NB4 (cell line): Measurements from ENCODE around the gene TBC1D14.

ENCODE experiments used
- DNase-seq: peaks from one replicate; pipeline ENCODE4 v3.0.0; 2010; ENCODE audit warnings: low read depth
- H3K4me3 ChIP-seq: one replicate; pipeline ENCODE4 v1.5.1; 2011; ENCODE audit warnings: mild to moderate bottlenecking, low read depth, low read length, moderate library complexity
- MAX ChIP-seq: IDR thresholded peaks from 2 replicates; pipeline ENCODE4 v1.6.1; 2011; ENCODE audit warnings: low read depth, low read length
- MYC ChIP-seq: IDR thresholded peaks from 2 replicates; pipeline ENCODE4 v1.6.1; 2011; ENCODE audit warnings: low read depth, low read length
- POLR2A ChIP-seq: IDR thresholded peaks from 2 replicates; pipeline ENCODE4 v1.6.1; 2011; ENCODE audit warnings: mild to moderate bottlenecking; ENCODE audit not compliant: insufficient read length; ENCODE audit errors: extremely low read depth
- TF ChIP-seq, protein P1 (sequence below): IDR thresholded peaks from one replicate; pipeline ENCODE4 v1.5.1; 2012; ENCODE audit warnings: low read depth, low read length

TBC1D14 gene

GRCh38 chr4:7004331-7004730, 94.7 kb downstream of the TBC1D14 start:
- DNase-seq, result no peak
- no peak overlapping the region for H3K4me3 ChIP-seq
- TF ChIP-seq, protein P1, sequence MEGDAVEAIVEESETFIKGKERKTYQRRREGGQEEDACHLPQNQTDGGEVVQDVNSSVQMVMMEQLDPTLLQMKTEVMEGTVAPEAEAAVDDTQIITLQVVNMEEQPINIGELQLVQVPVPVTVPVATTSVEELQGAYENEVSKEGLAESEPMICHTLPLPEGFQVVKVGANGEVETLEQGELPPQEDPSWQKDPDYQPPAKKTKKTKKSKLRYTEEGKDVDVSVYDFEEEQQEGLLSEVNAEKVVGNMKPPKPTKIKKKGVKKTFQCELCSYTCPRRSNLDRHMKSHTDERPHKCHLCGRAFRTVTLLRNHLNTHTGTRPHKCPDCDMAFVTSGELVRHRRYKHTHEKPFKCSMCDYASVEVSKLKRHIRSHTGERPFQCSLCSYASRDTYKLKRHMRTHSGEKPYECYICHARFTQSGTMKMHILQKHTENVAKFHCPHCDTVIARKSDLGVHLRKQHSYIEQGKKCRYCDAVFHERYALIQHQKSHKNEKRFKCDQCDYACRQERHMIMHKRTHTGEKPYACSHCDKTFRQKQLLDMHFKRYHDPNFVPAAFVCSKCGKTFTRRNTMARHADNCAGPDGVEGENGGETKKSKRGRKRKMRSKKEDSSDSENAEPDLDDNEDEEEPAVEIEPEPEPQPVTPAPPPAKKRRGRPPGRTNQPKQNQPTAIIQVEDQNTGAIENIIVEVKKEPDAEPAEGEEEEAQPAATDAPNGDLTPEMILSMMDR, result no peak
- TF ChIP-seq POLR2A (no peak), MAX (no peak), MYC (no peak)

DNA sequence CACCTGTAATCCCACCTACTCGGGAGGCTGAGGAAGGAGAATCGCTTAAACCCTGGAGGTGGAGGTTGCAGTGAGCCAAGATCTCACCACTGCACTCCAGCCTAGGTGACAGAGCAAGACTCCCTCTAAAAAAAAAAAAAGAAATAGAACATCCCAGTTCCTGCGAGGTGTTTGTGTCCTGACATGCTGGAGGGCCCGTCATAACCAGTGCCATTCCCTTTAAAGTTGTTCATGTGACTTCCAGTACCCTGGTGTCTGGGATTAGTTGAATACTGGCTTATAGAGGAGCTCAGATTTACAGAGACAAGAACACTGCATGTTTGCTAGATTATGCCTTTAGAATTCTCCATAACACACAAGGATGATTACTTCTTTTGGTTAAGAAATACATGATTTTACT, 95.9 kb downstream of the TBC1D14 start:
- no peak for DNase-seq
- TF ChIP-seq MYC, result no peak
- TF ChIP-seq POLR2A, result no peak
- TF ChIP-seq, protein P1, result no peak
- TF ChIP-seq MAX, result no peak
- H3K4me3 ChIP-seq, result no peak overlapping the region

- no peak for DNase-seq
- H3K4me3 ChIP-seq, result no peak overlapping the region
- TF ChIP-seq MAX (no peak), MYC (no peak), POLR2A (no peak)
- TF ChIP-seq, protein P1, result no peak
Measured at GRCh38 chr4:7006411-7006810, 96.8 kb downstream of the TBC1D14 start.

DNA sequence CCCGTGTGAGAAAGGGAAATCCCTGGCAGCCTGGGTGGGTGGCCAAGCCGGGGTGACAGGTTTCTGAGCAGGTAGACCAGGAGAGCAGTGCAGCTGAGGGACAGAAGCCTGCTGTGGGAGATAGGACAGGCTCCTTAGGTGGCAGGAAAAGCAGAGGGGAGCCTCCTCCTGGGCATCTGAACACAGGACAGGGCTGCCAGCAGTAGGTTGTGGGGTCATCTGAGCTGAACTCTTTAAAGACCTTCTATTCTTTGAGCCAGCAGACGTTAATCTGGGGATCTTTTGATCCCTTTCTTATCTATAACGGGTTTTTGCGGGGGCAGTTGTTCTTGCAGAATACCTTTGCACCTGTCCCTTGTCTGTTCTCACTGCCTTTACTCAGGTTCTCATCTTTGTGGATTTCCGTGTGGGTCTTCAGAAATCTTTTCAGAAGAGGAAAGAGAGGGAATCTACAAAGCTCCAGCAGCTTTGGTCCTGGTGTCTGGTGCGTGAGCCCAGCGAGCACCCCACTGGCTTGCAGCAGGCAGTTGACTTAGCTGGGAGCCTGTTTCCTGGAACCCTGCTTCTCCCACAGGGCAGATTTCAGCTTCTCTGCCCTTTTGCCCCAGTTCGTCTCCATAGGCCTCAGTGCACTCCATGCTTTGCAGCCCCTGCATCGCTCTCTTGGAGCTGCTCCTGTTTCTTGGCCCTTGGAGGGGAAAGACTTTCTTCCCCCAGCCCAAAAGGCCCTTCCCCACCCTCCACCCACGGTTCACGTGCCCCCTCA, 97.7 kb downstream of the TBC1D14 start:
- no peak overlapping the region for H3K4me3 ChIP-seq
- no peak for DNase-seq
- TF ChIP-seq POLR2A (no peak), MAX (no peak), MYC (no peak)
- TF ChIP-seq, protein P1, result no peak

DNA sequence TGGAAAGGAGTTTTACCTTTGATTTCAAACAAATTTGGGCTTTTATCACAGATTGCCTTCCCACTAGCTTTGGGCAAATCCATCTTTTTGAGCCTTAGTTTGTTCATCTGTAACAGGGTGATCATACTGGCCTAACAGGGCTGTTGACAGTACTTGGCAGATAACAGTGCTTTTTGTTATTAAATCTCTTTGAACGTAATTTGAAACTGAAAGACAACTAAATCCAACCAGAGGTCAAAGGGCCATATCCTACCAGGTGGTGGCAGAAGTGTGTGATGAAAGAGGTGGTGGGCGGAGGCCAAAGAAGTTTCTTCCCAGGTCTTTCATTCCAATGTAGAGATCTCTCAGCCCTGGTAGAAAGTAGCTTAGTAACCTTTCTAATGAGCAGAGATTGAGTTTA, 98.3 kb downstream of the TBC1D14 start:
- TF ChIP-seq MAX, result no peak
- TF ChIP-seq, protein P1, result no peak
- no peak for TF ChIP-seq MYC
- TF ChIP-seq POLR2A, result no peak
- DNase-seq, result no peak
- no peak overlapping the region for H3K4me3 ChIP-seq
